Brain microvascular endothelial cell (primary cell): Measurements from ENCODE around the gene FAM222A.

ENCODE experiments used
- DNase-seq: peaks from one replicate; pipeline ENCODE4 v3.0.0-alpha.2; 2020
- H3K27ac ChIP-seq: fragments of 250-450 bp; sonication (Bioruptor Pico); 2 replicates; pipeline ENCODE4 v1.5.1; 2020; ENCODE audit warnings: mild to moderate bottlenecking, moderate library complexity
- H3K27me3 ChIP-seq: fragments of 250-450 bp; sonication (Bioruptor Pico); replicated peaks from 2 replicates; pipeline ENCODE4 v1.5.1; 2020; ENCODE audit warnings: mild to moderate bottlenecking
- H3K36me3 ChIP-seq: fragments of 250-450 bp; sonication (Bioruptor Pico); replicated peaks from 2 replicates; pipeline ENCODE4 v1.5.1; 2020; ENCODE audit warnings: mild to moderate bottlenecking
- H3K4me3 ChIP-seq: 2 replicates; pipeline ENCODE4 v1.5.1; 2011; ENCODE audit warnings: low read depth, mild to moderate bottlenecking, control low read depth, low read length, moderate library complexity
- CTCF ChIP-seq: IDR thresholded peaks from 2 replicates; pipeline ENCODE4 v1.5.1; 2011; ENCODE audit warnings: low read depth, mild to moderate bottlenecking, moderate library complexity, low read length, control low read depth, inconsistent platforms; ENCODE audit errors: missing control alignments
- in situ Hi-C: cut with HindIII; loops from 2 replicates; pipeline ENCODE4 v1.10.0; 2017; ENCODE audit warnings: low sequenced_read_pairs, low pct_ligation_motif_present

FAM222A gene

GRCh38 chr12:109734219-109735000 is 20.8 kb downstream of the FAM222A start:
- no peak for DNase-seq
- in situ Hi-C loops, result no loop called here
- peaks cover 3% of the 10 kb centered on the region for H3K27me3 ChIP-seq
- TF ChIP-seq CTCF, result no peak
- H3K36me3 ChIP-seq, result no peaks in the 10 kb centered on the region
- no peak overlapping the region for H3K27ac ChIP-seq
- H3K4me3 ChIP-seq, result no peak overlapping the region

GRCh38 chr12:109735051-109735521 is 21.5 kb downstream of the FAM222A start:
- DNase-seq, result no peak
- Histone ChIP-seq H3K27me3 (peaks cover 3% of the 10 kb centered on the region), H3K4me3 (no peak overlapping the region), H3K36me3 (no peaks in the 10 kb centered on the region), H3K27ac (no peak overlapping the region)
- in situ Hi-C loops, result no loop called here
- no peak for TF ChIP-seq CTCF

GRCh38 chr12:109735825-109736551 is 22.4 kb downstream of the FAM222A start:
- TF ChIP-seq CTCF, result no peak
- Histone ChIP-seq H3K36me3 (no peaks in the 10 kb centered on the region), H3K27me3 (peaks cover 3% of the 10 kb centered on the region), H3K4me3 (no peak overlapping the region), H3K27ac (no peak overlapping the region)
- in situ Hi-C loops, result no loop called here
- DNase-seq, result no peak

- Histone ChIP-seq H3K4me3 (no peak overlapping the region), H3K27ac (no peak overlapping the region), H3K27me3 (peaks cover 3% of the 10 kb centered on the region), H3K36me3 (no peaks in the 10 kb centered on the region)
- DNase-seq, result peak; percentile 65
- in situ Hi-C loops, result no loop called here
- TF ChIP-seq CTCF, result no peak
Measured at GRCh38 chr12:109736552-109737108, 23.0 kb downstream of the FAM222A start.

GRCh38 chr12:109737126-109737525 is 23.5 kb downstream of the FAM222A start:
- no peak for DNase-seq
- in situ Hi-C loops, result no loop called here
- Histone ChIP-seq H3K36me3 (no peaks in the 10 kb centered on the region), H3K4me3 (no peak overlapping the region), H3K27me3 (peaks cover 3% of the 10 kb centered on the region), H3K27ac (no peak overlapping the region)
- no peak for TF ChIP-seq CTCF
